Tongue (tissue), 2 donors: ENCODE measurements around the gene MSH3. TPM values are rescaled to one million over a fixed set of nuclear protein-coding genes. Genes with fewer than 3 reads are reported as not detected.
A peak's percentile ranks its signal among the peaks of the same experiment; 100 is the strongest.
"Not testable (repeated sequence)": the region's sequence is repeated elsewhere in the genome, so short reads cannot be mapped to it uniquely, and the experiment has no call there.

Experiments
- DNase-seq: peaks from one replicate; pipeline ENCODE4 v3.0.0-alpha.2; 2015
- total RNA-seq: library from RNA; depleted of rRNA; stranded (reverse); fragments of >200 nt; gene quantifications from one replicate; pipeline ENCODE4 v1.2.3, GENCODE V29; 2014

MSH3 gene
- total RNA-seq, 1 donor from 2014 or later, result 22.2 TPM

GRCh38 chr5:80755626-80756025 is 101.2 kb downstream of the MSH3 start:
- no peak for DNase-seq

DNA sequence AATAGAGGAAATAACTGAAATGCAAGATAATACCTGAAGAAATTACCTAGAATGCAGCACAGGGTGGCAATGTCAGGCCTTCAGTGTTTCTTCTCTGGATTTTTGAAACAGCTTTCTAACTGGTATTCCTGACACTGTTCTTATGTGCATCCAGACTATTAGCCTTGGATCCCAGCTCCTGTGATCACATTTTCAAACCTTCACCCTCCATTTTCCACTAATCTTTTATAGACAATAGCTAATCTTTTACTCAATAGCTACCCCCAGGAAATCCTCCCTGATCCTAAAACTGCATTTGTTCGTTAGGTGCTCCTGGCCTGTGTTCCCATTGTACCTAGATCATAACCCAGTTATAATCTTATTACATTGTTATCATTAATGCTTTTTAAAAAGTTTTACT is 101.8 kb downstream of the MSH3 start:
- DNase-seq, result no peak

- DNase-seq, result peak; percentile 16
Measured at GRCh38 chr5:80757290-80757689, 102.8 kb downstream of the MSH3 start.

DNA sequence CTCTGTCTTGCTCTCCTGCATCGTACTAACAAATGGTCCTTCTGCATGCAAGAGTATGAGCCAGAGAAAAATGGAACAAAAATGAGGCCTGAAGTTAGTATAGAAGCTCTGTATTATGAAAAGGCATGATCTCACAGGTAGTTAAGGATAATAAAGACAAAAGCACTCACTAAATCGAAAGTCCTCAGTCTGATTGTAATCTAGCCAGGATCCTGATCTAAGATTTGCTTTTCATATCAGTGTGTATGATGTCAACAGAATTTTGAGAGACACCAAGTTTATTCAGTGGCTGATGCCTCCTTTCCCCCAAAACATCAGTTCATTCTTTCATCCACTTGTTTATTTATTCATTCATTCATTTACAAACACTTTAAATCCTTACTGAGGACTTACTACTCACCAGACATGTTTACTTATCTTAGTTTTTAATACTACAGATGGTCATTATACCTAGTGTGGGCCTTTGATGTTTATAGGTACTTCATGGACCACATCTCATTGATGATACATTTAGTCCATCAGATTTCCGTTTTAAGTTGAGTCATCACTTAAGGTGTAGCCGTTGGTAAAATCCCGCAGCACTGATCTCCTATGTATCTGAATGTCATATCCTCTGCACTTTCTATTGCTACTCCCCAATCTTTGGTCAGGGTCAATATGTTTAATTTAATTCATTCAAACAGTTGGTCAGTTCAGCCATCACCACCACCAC is 105.6 kb downstream of the MSH3 start:
- no peak for DNase-seq

DNA sequence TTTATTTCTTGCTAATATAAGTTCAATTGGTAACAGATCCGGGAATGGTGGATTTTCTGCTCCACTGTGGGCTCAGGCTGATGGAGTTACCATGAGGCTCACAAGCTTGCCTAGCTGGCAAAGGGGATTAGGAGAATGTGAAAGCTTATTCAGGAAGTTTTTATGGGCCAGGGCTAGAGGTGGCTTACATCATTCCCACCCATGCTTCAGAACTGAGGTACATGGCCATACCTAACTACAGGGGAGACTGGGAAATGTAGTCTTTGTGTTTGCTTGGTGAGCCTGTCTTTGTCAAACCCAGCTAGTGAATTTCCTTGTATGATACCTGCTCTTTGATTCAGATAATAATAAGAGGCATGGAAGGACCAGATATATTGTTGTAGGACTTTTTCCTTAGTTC is 106.2 kb downstream of the MSH3 start:
- no peak for DNase-seq

GRCh38 chr5:80761176-80761575 is 106.7 kb downstream of the MSH3 start:
- DNase-seq, result no peak

GRCh38 chr5:80761966-80762365 is 107.5 kb downstream of the MSH3 start:
- no peak for DNase-seq

DNA sequence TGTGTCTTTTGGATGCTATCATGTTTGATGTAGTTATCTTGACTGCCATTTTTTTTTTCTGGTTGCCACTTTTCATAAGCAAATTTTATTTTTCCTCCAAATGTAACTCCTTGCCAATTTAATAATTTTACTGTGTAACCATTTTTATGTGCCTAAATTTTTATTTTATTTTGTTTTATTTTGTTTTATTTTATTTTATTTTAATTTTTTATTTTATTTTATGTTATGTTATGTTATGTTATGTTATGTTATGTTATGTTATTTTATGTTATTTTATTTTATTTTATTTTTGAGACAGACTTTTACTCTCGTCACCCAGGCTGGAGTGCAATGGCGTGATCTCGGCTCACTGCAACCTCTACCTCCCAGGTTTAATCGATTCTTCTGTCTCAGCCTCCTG is 108.1 kb downstream of the MSH3 start:
- DNase-seq, result no peak

DNA sequence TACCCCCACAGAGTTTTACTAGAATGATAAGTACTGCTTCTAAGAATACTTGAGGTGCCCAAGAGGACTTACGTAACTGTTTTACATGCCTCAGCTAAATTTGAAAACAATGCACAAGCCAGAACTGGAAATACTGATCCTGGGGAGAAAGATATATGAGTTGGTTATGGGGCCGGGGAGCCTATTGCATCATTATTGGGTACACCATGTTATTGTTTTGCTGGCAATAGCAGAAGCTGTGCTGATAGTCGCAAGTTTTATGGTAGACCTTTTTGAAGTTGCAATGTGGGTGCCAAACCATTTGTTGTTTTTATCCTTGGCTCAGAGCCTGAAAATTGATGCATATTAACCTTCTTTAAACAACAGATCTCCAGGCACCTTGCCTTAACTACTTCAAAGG is 108.8 kb downstream of the MSH3 start:
- no peak for DNase-seq

DNA sequence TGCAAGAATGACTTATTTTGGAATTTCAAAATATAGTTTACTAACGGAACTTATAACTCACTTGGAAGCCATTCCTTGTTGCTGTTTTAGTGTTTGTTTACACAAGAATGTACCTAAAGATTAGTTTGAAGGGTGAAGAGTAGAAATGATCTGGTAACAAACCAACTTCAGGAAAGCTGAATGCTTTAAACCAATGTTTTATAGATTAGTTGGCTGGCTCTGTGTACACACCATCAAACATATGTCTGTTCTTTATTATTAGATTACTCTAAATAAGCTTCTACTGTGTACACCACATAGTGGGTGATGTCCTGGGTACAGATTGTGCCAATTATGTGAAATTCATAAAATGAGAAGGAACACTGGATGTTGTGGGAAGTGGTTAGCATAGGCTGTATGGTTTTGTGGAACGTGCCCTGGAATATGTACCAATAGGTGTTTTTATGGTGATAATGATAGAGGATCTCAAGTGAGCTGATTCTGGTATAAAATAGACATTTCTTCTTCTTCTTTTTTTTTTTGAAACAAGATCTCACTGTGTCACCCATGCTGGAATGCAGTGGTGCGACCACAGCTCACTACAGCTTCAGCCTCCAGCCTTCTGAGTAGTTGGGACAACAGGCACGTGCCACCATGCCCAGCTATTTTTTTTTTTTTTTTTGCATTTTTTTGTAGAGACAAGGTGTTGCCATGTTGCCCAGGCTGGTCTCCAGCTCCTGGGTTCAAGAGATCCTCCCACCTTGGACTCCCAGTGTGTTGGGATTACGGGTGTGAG is 109.6 kb downstream of the MSH3 start:
- no peak for DNase-seq

DNA sequence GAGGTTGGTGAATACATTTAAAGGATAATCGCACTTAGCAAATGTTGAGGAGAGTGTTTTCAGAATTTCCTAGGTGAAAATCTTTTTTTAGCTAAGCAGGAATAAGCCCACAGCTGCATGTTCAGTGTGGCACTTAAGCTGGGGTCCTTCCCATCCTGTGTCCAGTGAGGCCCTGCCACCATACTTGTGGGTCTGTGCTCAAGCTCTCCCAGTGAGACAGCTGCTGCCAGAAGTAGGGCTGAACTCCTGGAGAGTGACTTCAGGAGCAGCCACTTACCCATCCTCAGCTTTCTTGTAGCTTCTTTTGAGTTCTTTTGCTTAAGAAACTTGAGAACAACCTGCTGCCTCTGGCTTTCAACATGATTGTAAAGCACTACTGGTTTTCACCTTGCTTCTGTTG is 110.3 kb downstream of the MSH3 start:
- peak; percentile 5 for DNase-seq

DNA sequence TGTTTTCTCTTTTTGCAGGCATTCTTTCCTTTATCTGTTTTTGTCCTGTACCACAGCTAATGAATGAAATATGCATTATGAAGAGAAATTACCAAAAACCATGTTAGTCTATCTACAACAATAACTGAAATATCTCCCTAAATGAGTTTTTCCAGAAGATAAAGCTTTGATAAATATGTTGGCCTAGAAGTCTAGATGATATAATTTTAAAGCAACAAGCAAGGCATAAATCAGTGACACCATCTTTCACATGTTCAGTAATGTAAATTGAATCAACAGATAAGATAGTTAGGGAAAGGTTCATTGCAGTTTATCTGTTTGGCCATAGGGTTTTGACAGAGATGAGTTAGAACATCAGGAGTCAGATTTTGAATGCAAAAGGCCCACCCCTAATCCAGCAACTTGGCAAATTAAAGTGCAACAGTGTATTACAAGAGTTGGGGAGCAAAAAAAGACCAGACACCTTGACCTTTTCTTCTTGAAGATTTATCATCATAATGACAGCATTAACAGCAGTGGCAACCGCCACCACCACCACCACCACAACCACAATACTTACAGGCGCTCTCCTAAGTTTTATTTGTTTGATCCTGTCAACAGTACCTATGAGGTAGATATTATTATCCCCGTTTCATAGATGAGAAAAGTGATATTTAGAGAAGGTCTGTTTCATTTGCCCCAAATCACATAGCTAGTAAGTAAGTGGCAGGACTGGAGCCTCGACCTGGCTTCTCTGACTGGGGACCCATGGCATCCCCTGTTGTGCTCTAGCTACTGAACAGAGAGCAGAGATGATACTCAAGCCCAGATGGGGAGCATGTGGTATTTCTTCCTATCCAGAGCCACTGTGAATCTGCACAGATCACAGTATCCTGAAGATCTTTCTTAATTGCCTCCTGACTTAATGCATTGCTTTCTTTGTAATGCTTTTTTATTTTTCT is 123.2 kb downstream of the MSH3 start:
- no peak for DNase-seq

DNA sequence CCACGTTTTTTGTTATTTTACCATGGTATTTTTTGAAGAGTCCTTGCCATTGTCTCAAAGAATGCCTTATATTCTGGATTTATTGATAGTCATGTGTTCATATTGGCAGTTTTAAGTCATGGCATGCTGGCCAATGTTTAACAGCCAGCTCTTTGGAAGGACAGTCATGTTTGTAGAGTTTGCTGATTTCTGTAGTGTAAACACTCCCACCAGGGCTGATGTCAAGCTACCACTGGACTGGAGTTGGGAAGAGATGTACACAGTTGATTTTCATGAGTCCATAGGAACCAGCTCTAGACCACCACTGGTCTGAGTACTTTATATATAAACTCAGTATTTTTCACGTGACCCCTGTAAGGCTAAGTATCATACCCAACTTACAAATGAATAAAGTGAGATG is 125.6 kb downstream of the MSH3 start:
- DNase-seq, result no peak

GRCh38 chr5:80780761-80781285 is 126.4 kb downstream of the MSH3 start:
- DNase-seq, result no peak

DNA sequence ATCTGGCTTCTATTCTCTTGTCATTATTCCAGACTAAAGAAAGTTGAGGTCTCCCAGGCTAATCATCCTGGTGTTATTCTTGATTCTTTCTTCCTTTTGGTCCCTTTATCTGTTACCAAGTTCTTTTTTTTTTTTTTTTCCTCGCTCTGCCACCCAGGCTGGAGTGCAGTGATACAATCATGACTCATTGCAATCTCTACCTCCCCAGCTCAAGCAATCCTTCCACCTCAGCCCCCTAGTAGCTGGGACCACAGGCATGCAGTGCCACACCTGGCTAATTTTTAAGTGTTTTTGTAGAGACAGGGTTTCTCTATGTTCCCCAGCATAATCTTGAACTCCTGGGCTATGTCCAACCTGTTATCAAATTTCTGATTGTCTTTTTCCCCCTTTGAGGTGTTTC is 126.9 kb downstream of the MSH3 start:
- DNase-seq, result no peak

DNA sequence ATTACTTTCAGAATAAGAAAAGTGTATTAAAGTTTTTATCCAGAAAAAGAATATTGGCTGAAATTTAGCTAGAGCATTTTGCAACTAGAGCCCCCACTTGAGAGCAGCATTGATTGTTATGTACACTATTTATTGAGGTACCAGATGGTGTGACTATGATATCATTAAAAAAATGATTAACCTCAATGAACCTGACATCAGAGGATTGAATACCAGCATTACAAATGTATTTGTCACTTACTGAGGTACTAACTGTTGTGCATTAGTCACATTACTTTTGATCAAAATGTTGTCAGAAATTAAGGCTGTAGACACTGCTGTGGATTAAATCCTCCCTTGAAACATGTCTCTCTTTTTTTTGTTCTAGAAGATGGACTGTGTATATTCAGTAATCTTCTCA is 128.2 kb downstream of the MSH3 start:
- no peak for DNase-seq

- not testable (repeated sequence) for DNase-seq
Measured at GRCh38 chr5:80783751-80784150, 129.3 kb downstream of the MSH3 start.

GRCh38 chr5:80784451-80784850 is 130.0 kb downstream of the MSH3 start:
- no peak for DNase-seq

DNA sequence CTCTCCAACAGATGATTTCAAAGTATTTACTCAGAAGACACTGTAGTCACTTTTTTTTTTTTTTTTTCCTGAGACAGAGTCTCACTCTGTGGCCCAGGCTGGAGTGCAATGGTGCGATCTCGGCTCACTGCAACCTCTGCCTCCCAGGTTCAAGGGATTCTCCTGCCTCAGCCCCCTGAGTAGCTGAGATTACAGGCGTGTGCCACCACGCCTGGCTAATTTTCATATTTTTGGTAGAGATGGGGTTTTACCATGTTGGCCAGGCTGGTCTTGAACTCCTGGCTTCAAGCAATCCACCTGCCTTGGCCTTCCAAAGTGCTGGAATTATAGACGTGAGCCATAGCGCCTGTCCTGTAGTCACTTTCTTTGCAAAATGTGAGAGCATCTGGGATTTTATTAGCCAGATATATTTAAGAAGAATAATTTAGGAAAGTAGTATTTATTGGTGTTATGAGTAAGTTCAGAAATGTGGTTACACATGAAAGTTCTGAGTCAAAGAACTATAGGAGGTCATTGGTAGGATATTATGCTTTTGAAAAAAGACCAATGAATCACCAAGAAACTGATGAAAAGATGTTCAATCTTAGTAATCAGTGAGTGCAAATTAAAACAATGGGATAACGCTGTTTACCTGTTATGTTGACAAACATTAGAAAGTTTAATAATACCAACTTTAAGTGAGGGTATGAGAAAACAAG is 135.0 kb downstream of the MSH3 start:
- not testable (repeated sequence) for DNase-seq

- no peak for DNase-seq
Measured at GRCh38 chr5:80790698-80791097, 136.2 kb downstream of the MSH3 start.

GRCh38 chr5:80793354-80793753 is 138.9 kb downstream of the MSH3 start:
- DNase-seq, result no peak

DNA sequence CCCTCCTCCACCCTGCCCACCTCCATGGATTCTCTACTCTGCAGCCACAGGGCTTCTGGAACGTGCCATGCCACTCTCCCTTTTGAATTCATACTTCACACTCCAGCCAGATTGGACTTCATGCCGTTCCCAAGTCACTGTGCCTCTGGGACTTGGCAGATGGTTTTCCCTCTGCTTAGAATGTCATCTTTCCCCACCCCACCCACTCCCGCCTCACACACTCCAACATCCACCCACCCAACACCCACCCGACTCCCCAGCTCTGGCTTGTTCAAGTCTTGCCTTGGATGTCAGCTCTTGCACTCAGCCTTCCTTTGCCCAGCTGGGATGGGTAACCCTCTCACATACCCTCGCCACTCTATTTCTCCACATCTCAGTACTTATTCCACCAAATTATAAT is 142.4 kb downstream of the MSH3 start:
- no peak for DNase-seq
